Measurements from ENCODE around the gene TFAP2A.
A peak's percentile ranks its signal among the peaks of the same experiment; 100 is the strongest.

TFAP2A gene

DNA sequence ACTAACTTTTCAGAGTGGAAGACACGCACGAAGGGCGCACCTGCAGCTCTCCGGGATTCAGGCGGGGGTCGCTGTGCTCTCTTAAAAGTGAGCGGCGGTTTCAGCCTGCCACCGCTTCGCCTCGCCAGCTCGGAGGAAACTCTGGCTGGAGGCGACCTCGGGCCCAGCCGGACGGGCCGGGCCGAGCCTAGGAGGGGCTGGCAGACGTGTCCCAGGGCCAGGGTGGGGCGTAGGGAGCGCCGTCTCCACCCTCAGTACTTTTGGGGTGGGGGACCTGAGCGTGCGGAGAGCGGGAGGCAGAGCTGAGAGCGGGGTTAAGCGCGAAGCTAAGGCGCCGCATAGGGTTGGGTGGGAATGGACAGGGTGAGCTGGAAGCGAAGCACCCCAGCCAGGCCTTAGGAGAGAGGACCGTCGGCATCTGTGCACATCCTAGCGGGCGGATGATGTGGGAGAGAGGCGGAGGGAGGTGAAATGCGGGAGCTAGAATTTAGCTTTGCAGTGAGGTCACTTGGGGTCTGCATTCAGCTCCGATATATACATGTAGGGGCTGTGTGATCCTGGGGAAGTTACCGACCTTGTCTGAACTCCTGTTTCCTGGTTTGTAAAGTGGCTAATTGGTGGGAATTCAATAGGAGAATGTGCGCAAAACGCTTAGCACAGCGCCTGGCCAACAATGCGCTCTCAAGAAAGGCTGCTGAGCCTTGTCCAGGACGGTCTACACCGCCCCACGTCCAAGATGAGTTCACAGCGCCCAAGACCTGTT, 6.5 kb upstream of the TFAP2A start:
- Mint-ChIP-seq H3K4me3 (no peak overlapping the region), H3K9me3 (no peaks in the 10 kb centered on the region), H3K27me3 (peaks cover 95 to 98% of the 10 kb centered on the region in 2 donors), H3K4me1 (ENCODE audit: low read depth in 2 of 2) (peaks cover 7 to 13% of the 10 kb centered on the region in 2 donors), H3K27ac (peak overlapping the region in 1 of 2 donors; percentile 32), H3K36me3 (ENCODE audit: insufficient read depth) (peaks cover 18% of the 10 kb centered on the region)
- ATAC-seq (replicated peaks) (no peak), DNase-seq (no peak)

DNA sequence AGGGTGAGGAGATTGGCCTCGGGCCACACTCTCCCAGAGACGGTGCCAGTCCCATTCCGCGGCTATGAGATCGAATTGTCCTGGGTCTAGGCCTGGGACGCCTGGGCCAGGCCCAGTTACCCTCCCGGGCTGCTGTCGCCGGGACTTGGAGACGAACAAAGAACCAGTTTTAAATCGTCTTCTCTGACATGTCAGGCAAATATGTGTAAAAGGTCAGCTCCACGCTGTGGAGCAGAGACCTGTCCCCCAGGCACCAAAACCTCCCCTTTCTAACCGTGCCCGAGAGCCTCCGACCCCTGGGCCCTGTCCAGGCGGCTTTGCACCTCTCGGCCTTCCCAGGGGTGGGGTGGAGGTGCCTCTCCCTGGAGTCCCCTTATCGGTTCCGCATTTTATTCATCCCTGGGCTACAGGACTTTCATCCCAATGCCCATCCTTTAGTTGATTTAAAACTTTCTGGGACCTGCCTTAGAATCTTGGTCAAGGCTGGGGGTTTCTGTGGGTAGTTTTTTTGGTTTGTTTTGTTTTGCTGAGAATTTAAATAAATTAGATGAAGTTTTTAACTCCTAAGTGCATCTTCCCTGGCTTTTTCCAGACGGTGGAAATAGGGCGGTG, 5.8 kb upstream of the TFAP2A start:
- ATAC-seq (replicated peaks) = no peak
- H3K27ac Mint-ChIP-seq = no peak overlapping the region
- peaks cover 99 to 100% of the 10 kb centered on the region in 2 donors for H3K27me3 Mint-ChIP-seq

DNA sequence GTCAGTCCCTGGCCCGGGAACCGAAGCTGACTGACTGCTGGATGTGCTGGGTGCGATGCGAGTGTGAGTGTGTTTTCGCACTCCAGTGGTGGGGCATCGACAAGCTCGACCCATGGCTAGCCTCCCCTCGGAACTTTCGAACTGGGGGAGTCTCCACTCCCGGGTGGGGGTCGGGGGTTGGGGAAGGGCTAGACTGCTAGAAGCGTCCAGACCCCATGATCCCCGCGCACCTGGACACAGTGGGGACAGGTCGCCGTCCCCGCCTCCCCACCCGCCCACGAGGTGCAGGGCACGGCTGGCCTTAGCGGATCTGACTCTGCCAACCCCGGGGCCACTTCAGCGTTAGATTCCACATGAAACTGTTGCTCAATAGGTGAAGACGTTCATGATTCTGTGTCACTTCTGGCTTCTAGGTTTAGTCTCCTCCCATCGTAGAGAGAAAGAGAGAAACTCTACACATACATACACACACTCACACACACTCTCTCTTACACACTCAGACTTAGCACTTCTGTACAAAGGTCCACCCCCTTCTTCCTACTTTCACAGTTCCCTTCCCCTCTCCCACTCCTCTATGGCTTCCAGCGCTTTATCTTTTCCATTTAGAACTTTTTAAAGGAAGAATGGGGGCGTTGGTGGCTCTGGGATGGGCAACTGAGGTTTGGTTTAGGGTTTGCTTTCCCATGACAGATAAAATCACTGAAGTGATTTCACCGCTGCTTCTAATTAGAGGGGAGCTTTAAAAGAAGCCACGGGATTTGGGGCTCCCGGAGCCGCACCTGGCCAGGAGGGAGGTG, 5.1 kb upstream of the TFAP2A start:
- Mint-ChIP-seq H3K27me3 (peaks cover 99 to 100% of the 10 kb centered on the region in 2 donors), H3K9me3 (peaks cover 0 to 4% of the 10 kb centered on the region in 2 donors), H3K4me3 (no peak overlapping the region), H3K27ac (no peak overlapping the region), H3K4me1 (ENCODE audit: low read depth in 2 of 2) (peaks cover 8 to 9% of the 10 kb centered on the region in 2 donors), H3K36me3 (ENCODE audit: insufficient read depth) (peaks cover 31% of the 10 kb centered on the region)
- ATAC-seq (replicated peaks) (no peak), DNase-seq (no peak)

More for the DNA sequence above, 5.8 kb upstream of the TFAP2A start:
- Mint-ChIP-seq H3K36me3 (ENCODE audit: insufficient read depth) (peaks cover 24% of the 10 kb centered on the region), H3K9me3 (no peaks in the 10 kb centered on the region), H3K4me3 (no peak overlapping the region), H3K4me1 (ENCODE audit: low read depth in 2 of 2) (peaks cover 6 to 13% of the 10 kb centered on the region in 2 donors)
- no peak for DNase-seq

DNA sequence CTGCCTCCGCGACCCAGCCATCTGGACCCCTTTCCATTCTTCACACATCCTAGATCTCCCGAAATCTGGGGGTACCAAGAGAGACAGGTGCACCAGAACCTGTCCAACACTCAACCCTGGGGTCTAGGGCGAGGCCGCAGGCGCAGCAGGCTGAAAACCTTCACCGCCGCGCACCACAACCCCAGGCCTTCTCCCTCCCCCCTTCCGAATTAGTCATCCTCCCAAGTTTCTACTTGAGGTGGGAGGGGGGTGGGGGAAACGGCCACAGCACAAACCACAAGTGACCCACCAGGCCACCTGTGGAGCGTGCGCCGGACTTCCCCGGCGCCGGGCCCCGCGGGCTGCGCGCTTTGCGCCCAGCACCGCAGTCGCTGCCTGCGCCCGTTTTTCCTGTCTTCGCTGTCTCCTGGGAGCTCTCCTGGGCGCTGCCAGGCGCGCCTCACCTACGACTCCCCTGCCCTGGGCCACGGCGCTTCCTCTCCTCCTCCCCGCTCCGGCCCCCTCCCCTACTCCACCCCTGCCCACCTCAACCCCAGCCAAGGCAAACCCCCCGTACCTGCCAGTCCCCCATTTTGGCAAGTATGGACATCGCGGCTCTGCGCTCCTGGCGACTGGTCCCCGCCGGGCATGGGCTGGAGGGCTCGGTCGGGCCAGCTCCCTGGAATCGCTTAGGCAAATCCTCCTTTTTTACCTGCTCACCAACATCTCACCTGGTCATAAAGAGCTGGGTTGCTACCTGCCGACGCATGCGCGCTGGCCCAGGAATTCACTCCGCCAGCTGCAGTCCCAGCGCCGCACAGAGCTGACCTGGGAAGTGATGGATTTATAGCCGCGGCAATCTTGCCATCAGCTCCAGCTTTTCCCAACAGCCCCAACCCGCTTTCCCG, 4.2 kb upstream of the TFAP2A start:
- Mint-ChIP-seq H3K4me3 (no peak overlapping the region), H3K27me3 (peaks cover 96 to 100% of the 10 kb centered on the region in 2 donors), H3K27ac (no peak overlapping the region), H3K4me1 (ENCODE audit: low read depth in 2 of 2) (peaks cover 8 to 11% of the 10 kb centered on the region in 2 donors), H3K9me3 (peaks cover 0 to 4% of the 10 kb centered on the region in 2 donors), H3K36me3 (ENCODE audit: insufficient read depth) (peaks cover 34% of the 10 kb centered on the region)
- no peak for ATAC-seq (replicated peaks)
- DNase-seq = no peak

DNA sequence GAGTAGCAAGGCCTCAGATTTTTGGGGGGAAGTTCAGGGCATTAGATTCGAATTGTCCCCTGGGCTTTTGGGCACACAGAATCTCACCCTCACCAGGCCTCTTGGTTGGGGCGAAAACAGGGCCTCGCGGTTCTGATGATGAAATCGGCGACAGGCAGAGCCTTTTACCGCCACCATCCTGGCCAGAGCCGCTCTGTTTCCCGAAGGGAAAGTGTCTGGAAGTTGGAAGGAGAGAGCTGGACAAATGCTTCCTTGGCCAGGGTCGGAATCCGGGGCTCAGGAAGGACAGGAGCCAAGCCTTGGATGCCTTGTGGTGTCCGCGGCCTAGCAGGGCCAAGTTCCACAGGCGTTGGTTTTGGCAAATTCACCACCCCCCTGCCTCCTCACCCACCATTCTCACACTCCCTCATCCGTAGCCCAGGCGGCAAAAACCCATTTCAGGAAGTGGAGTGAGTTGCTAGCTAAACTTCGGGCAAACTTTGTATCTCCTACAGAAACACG, 3.5 kb upstream of the TFAP2A start:
- peaks cover 12 to 18% of the 10 kb centered on the region in 2 donors for H3K4me1 Mint-ChIP-seq (ENCODE audit: low read depth in 2 of 2)
- peaks cover 96 to 100% of the 10 kb centered on the region in 2 donors for H3K27me3 Mint-ChIP-seq
- no peak overlapping the region for H3K4me3 Mint-ChIP-seq
- H3K27ac Mint-ChIP-seq = no peak overlapping the region
- DNase-seq (no peak), ATAC-seq (replicated peaks) (no peak)
- H3K36me3 Mint-ChIP-seq (ENCODE audit: insufficient read depth) = peaks cover 34% of the 10 kb centered on the region
- H3K9me3 Mint-ChIP-seq = peaks cover 0 to 4% of the 10 kb centered on the region in 2 donors

DNA sequence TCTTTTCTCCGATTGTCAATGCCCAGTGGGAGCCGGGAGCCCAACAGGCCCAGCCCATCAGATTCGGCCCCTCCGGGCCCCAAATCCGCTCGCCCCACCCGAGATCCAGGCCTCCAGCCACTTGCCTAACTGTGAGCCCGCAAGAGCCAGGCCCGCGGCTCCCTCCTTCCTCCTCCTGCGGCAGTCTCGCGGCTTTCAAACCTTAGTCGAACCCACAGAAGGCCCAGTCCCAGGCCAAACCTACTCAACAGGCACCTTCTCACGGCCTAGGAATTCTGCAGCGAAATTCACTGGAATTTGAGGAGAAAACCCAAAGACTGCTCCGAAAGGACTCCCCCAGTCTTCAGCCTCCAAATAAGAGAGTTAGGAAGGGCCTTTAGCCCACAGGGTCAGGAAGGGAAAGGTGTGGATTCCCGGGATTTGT, 2.8 kb upstream of the TFAP2A start:
- DNase-seq (no peak), ATAC-seq (replicated peaks) (no peak)
- no peak overlapping the region for H3K27ac Mint-ChIP-seq
- peaks cover 96 to 99% of the 10 kb centered on the region in 2 donors for H3K27me3 Mint-ChIP-seq
- H3K4me3 Mint-ChIP-seq = no peak overlapping the region
- H3K4me1 Mint-ChIP-seq (ENCODE audit: low read depth in 2 of 2) = peaks cover 18 to 22% of the 10 kb centered on the region in 2 donors
- peaks cover 34% of the 10 kb centered on the region for H3K36me3 Mint-ChIP-seq (ENCODE audit: insufficient read depth)
- peaks cover 0 to 4% of the 10 kb centered on the region in 2 donors for H3K9me3 Mint-ChIP-seq

DNA sequence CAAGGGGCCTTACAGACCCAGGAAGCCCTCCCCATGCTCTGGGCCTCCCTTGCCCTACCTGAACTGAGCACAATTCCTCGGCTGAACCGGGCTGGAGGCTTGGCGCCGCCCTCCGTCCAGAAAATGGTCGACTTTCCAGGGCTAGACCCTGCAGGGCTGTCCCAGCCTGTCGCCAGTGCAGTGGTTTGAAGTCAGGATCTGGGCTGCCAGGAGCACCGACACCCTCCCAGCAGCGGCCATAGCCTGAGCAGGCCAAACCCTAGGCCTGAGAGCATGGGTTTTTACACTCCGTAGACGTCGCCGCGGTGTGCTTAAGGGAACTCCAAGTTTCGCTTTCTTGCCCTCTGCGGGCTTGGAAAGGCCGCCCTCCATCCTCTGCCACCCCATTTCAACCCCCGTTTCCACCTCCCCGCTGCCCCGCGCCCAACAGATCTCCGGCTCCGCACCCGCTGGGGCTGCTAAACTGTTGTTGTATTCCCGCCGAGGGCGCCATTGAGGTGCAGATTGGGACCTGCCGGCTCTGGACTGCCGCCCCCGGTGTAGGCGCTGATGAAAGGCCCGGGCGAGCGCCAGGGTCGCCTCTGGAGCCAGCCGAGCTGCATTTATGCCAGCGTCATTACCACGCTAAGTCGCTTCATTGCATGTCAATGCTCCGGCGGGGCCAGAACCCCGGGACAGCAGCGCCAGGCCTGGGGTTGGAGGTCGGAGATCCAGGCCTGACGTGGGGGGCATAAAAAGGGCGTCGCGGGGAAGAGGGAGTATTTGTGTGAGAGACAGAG, 2.2 kb upstream of the TFAP2A start:
- ATAC-seq (replicated peaks) (no peak), DNase-seq (no peak)
- no peak overlapping the region for H3K27ac Mint-ChIP-seq
- H3K4me1 Mint-ChIP-seq (ENCODE audit: low read depth in 2 of 2) = peaks cover 21 to 24% of the 10 kb centered on the region in 2 donors
- peaks cover 37% of the 10 kb centered on the region for H3K36me3 Mint-ChIP-seq (ENCODE audit: insufficient read depth)
- H3K4me3 Mint-ChIP-seq = peak overlapping the region in 1 of 2 donors; percentile 43
- peaks cover 0 to 4% of the 10 kb centered on the region in 2 donors for H3K9me3 Mint-ChIP-seq
- peaks cover 95 to 99% of the 10 kb centered on the region in 2 donors for H3K27me3 Mint-ChIP-seq

DNA sequence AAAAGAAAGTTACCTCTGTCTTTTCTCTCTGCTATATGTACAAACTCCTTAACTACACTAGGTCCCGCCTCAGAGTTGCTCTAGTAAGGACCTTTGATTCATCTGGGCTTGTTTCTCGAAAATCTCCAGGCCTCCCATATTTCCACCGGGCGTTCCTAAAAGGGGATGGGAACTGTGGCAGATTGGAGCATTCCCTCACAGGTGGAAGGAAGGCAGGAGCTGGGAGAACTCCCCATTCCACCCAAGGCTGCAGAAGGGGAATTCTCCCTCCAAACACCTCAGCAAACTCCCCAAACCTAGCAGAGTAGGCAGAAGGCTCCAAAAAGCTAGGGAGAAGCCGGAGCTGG, 1.6 kb upstream of the TFAP2A start:
- peaks cover 0 to 4% of the 10 kb centered on the region in 2 donors for H3K9me3 Mint-ChIP-seq
- H3K4me1 Mint-ChIP-seq (ENCODE audit: low read depth in 2 of 2) = peaks cover 26 to 29% of the 10 kb centered on the region in 2 donors
- H3K4me3 Mint-ChIP-seq = peak overlapping the region in 1 of 2 donors; percentile 43
- H3K36me3 Mint-ChIP-seq (ENCODE audit: insufficient read depth) = peaks cover 43% of the 10 kb centered on the region
- H3K27me3 Mint-ChIP-seq = peaks cover 95 to 99% of the 10 kb centered on the region in 2 donors
- no peak overlapping the region for H3K27ac Mint-ChIP-seq
- ATAC-seq (replicated peaks) = no peak
- DNase-seq = no peak

DNA sequence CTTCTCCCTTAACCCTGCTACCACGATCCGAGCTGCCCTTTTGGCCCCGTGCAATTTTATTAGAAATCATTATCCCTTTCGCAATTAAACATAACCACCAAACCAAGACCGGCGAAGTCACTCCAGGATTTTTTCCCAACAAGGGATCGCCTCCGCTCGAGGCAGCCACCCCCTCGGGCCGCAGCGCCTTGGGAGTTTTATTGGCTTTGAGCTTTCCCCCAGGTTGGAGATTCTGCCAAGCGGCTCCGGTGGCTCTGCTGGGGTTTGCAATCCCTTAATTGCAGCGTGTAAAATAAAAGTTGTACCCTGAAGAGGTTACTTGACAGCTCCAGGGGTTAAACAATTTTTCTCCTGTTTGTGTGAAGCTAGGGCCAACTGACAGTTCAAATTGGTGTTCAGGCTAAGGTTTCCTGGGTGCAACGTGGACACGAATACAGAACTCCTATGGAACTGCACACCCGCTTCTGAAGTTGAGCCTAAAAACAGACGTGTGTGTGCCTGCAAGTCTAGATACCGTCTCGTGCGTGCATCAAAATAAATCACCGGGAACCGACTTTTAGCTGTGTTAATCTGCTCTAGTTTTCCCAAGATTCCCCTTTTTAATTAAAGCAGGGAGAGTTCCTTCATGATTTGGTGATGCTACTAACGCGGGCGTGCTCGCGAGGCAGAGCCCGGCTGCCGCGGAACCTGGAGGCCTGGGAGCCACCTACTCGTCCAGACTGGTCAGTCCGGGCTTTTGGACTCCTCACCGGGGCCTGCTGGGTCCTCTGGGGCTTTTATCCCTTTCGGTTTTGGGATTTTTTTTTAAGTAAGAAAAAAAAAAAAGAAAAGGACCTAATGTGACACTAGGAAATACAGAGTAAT, 975 bp upstream of the TFAP2A start:
- peaks cover 95 to 99% of the 10 kb centered on the region in 2 donors for H3K27me3 Mint-ChIP-seq
- H3K27ac Mint-ChIP-seq = peak overlapping the region in 1 of 2 donors; percentile 4
- H3K4me3 Mint-ChIP-seq = peak overlapping the region; percentile 26 to 60
- peaks cover 42% of the 10 kb centered on the region for H3K36me3 Mint-ChIP-seq (ENCODE audit: insufficient read depth)
- H3K4me1 Mint-ChIP-seq (ENCODE audit: low read depth in 2 of 2) = peaks cover 30 to 32% of the 10 kb centered on the region in 2 donors
- DNase-seq (no peak), ATAC-seq (replicated peaks) (no peak)
- H3K9me3 Mint-ChIP-seq = peaks cover 0 to 4% of the 10 kb centered on the region in 2 donors

DNA sequence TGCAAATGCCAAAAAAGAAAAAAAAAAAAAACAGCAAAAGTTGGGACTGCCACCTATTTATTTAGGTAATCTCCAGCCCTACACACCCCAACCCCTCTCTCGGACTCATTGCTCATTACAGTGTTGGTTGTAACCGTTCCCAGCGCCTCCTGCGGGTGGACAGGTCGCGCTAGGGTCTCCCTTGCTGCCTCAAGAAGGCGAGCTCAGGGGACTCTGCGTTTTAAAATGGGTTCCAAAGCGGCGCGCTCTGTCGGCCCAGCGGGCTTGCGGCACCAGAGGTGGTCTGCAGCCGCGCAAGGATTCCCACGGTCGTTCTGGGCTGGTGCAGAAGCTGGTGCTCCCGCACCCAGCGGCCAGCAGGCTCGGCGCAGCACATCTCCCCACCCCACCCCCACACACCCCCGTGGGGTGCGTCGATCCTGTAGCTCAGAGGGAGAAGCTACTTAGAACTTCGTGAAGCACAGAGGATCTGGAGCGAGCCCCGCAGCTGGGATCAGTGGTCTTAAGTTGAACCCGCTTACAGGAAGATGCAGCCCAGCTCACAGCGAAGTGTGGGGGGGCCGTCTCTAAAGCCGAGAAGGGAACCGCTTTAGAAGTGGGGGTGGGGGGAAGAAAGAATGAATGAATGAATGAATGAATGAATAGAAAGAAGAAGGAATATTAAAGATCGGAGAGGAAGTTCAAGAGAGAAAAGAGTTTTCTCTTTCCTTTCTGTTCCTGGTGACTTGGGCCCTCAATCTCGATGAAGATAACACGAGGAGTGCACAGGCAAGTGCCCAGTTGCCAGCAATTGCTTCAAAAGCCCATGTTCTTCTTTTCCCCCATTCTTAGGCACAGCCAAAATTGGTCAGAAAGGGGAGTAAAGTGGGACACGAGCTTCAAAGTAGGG, 780 bp downstream of the TFAP2A start:
- H3K27ac Mint-ChIP-seq = peak overlapping the region; percentile 90 to 92
- H3K4me3 Mint-ChIP-seq = peak overlapping the region; percentile 82 to 98
- H3K4me1 Mint-ChIP-seq (ENCODE audit: low read depth in 2 of 2) = peaks cover 34 to 35% of the 10 kb centered on the region in 2 donors
- peaks cover 95 to 99% of the 10 kb centered on the region in 2 donors for H3K27me3 Mint-ChIP-seq
- H3K9me3 Mint-ChIP-seq = peaks cover 9 to 15% of the 10 kb centered on the region in 2 donors
- DNase-seq = no peak
- H3K36me3 Mint-ChIP-seq (ENCODE audit: insufficient read depth) = peaks cover 52% of the 10 kb centered on the region
- ATAC-seq (replicated peaks) = no peak
